ENCODE measurements around the gene BAZ2B.

BAZ2B gene

GRCh38 chr2:159600752-159601151 lies 15.6 kb downstream of the BAZ2B start:
- Histone ChIP-seq H3K9me3 (ENCODE audit: insufficient read depth, low read depth, low read length) (no peaks in the 10 kb centered on the region), H3K9ac (ENCODE audit: low read depth, low read length) (no peak overlapping the region), H3K27ac (ENCODE audit: low read depth, low read length) (no peak overlapping the region), H3K27me3 (ENCODE audit: insufficient read depth, low read length) (no peaks in the 10 kb centered on the region), H3K4me1 (ENCODE audit: insufficient read depth, low read length) (no peaks in the 10 kb centered on the region; the same call in 1 of the 2 replicates), H3K4me3 (ENCODE audit: low read length) (no peak overlapping the region), H3K36me3 (ENCODE audit: insufficient read depth, low read length) (no peaks in the 10 kb centered on the region; the same call in 1 of the 2 replicates)
- WGBS = 84% methylated on average over 3 of the region's 3 CpGs

GRCh38 chr2:159595410-159596046 lies 20.8 kb downstream of the BAZ2B start:
- H3K9me3 ChIP-seq (ENCODE audit: insufficient read depth, low read depth, low read length) = no peaks in the 10 kb centered on the region
- peaks cover 4% of the 10 kb centered on the region; the same call in 1 of the 2 replicates for H3K4me1 ChIP-seq (ENCODE audit: insufficient read depth, low read length)
- no peak overlapping the region for H3K4me3 ChIP-seq (ENCODE audit: low read length)
- H3K27me3 ChIP-seq (ENCODE audit: insufficient read depth, low read length) = no peaks in the 10 kb centered on the region
- WGBS = 97% methylated on average over 5 of the region's 6 CpGs
- H3K27ac ChIP-seq (ENCODE audit: low read depth, low read length) = no peak overlapping the region
- no peak overlapping the region for H3K9ac ChIP-seq (ENCODE audit: low read depth, low read length)
- no peaks in the 10 kb centered on the region for H3K36me3 ChIP-seq (ENCODE audit: insufficient read depth, low read length)

- peaks cover 4% of the 10 kb centered on the region; the same call in 1 of the 2 replicates for H3K4me1 ChIP-seq (ENCODE audit: insufficient read depth, low read length)
- H3K4me3 ChIP-seq (ENCODE audit: low read length) = no peak overlapping the region
- no peaks in the 10 kb centered on the region for H3K27me3 ChIP-seq (ENCODE audit: insufficient read depth, low read length)
- no peak overlapping the region for H3K27ac ChIP-seq (ENCODE audit: low read depth, low read length)
- WGBS = 95% methylated on average over 3 of the region's 4 CpGs
- H3K9ac ChIP-seq (ENCODE audit: low read depth, low read length) = no peak overlapping the region
- H3K36me3 ChIP-seq (ENCODE audit: insufficient read depth, low read length) = no peaks in the 10 kb centered on the region
- no peaks in the 10 kb centered on the region for H3K9me3 ChIP-seq (ENCODE audit: insufficient read depth, low read depth, low read length)
These were observed 23.9 kb downstream of the BAZ2B start for GRCh38 chr2:159592441-159592840.

- Histone ChIP-seq H3K36me3 (ENCODE audit: insufficient read depth, low read length) (no peaks in the 10 kb centered on the region), H3K4me1 (ENCODE audit: insufficient read depth, low read length) (peaks cover 4% of the 10 kb centered on the region; the same call in 1 of the 2 replicates), H3K27ac (ENCODE audit: low read depth, low read length) (no peak overlapping the region), H3K9me3 (ENCODE audit: insufficient read depth, low read depth, low read length) (no peaks in the 10 kb centered on the region), H3K27me3 (ENCODE audit: insufficient read depth, low read length) (no peaks in the 10 kb centered on the region), H3K4me3 (ENCODE audit: low read length) (no peak overlapping the region), H3K9ac (ENCODE audit: low read depth, low read length) (no peak overlapping the region)
These were observed 25.1 kb downstream of the BAZ2B start for GRCh38 chr2:159591221-159591620.

- no CpG with 5 or more reads among the region's 1 CpG for WGBS
- Histone ChIP-seq H3K4me1 (ENCODE audit: insufficient read depth, low read length) (peaks cover 4% of the 10 kb centered on the region; the same call in 1 of the 2 replicates), H3K27ac (ENCODE audit: low read depth, low read length) (no peak overlapping the region), H3K9ac (ENCODE audit: low read depth, low read length) (no peak overlapping the region), H3K9me3 (ENCODE audit: insufficient read depth, low read depth, low read length) (no peaks in the 10 kb centered on the region), H3K27me3 (ENCODE audit: insufficient read depth, low read length) (no peaks in the 10 kb centered on the region), H3K4me3 (ENCODE audit: low read length) (no peak overlapping the region), H3K36me3 (ENCODE audit: insufficient read depth, low read length) (no peaks in the 10 kb centered on the region)
These were observed 27.1 kb downstream of the BAZ2B start for GRCh38 chr2:159589286-159589685.

GRCh38 chr2:159586034-159586433 lies 30.3 kb downstream of the BAZ2B start:
- Histone ChIP-seq H3K4me3 (ENCODE audit: low read length) (no peak overlapping the region), H3K9ac (ENCODE audit: low read depth, low read length) (no peak overlapping the region), H3K4me1 (ENCODE audit: insufficient read depth, low read length) (no peaks in the 10 kb centered on the region), H3K27ac (ENCODE audit: low read depth, low read length) (no peak overlapping the region), H3K9me3 (ENCODE audit: insufficient read depth, low read depth, low read length) (no peaks in the 10 kb centered on the region), H3K36me3 (ENCODE audit: insufficient read depth, low read length) (peaks cover 6% of the 10 kb centered on the region; the same call in 1 of the 2 replicates), H3K27me3 (ENCODE audit: insufficient read depth, low read length) (no peaks in the 10 kb centered on the region)
- no CpG with 5 or more reads among the region's 3 CpGs for WGBS

- no peaks in the 10 kb centered on the region for H3K4me1 ChIP-seq (ENCODE audit: insufficient read depth, low read length)
- H3K36me3 ChIP-seq (ENCODE audit: insufficient read depth, low read length) = peaks cover 6% of the 10 kb centered on the region; the same call in 1 of the 2 replicates
- no peak overlapping the region for H3K9ac ChIP-seq (ENCODE audit: low read depth, low read length)
- H3K27ac ChIP-seq (ENCODE audit: low read depth, low read length) = no peak overlapping the region
- no peak overlapping the region for H3K4me3 ChIP-seq (ENCODE audit: low read length)
- H3K27me3 ChIP-seq (ENCODE audit: insufficient read depth, low read length) = no peaks in the 10 kb centered on the region
- H3K9me3 ChIP-seq (ENCODE audit: insufficient read depth, low read depth, low read length) = no peaks in the 10 kb centered on the region
These were observed 30.7 kb downstream of the BAZ2B start for GRCh38 chr2:159585622-159586021.

GRCh38 chr2:159584796-159585195 lies 31.6 kb downstream of the BAZ2B start:
- H3K36me3 ChIP-seq (ENCODE audit: insufficient read depth, low read length) = peaks cover 6% of the 10 kb centered on the region; the same call in 1 of the 2 replicates
- no peaks in the 10 kb centered on the region for H3K4me1 ChIP-seq (ENCODE audit: insufficient read depth, low read length)
- H3K4me3 ChIP-seq (ENCODE audit: low read length) = no peak overlapping the region
- H3K27ac ChIP-seq (ENCODE audit: low read depth, low read length) = no peak overlapping the region
- H3K27me3 ChIP-seq (ENCODE audit: insufficient read depth, low read length) = no peaks in the 10 kb centered on the region
- 93% methylated on average over 2 of the region's 2 CpGs for WGBS
- no peaks in the 10 kb centered on the region for H3K9me3 ChIP-seq (ENCODE audit: insufficient read depth, low read depth, low read length)
- H3K9ac ChIP-seq (ENCODE audit: low read depth, low read length) = no peak overlapping the region

GRCh38 chr2:159573846-159574606 lies 42.3 kb downstream of the BAZ2B start:
- H3K36me3 ChIP-seq (ENCODE audit: insufficient read depth, low read length) = peaks cover 11% of the 10 kb centered on the region; the same call in 1 of the 2 replicates
- H3K27me3 ChIP-seq (ENCODE audit: insufficient read depth, low read length) = no peaks in the 10 kb centered on the region
- WGBS = 64% methylated on average over 3 of the region's 3 CpGs
- H3K9ac ChIP-seq (ENCODE audit: low read depth, low read length) = no peak overlapping the region
- H3K4me3 ChIP-seq (ENCODE audit: low read length) = no peak overlapping the region
- H3K4me1 ChIP-seq (ENCODE audit: insufficient read depth, low read length) = peaks cover 10% of the 10 kb centered on the region; the same call in 1 of the 2 replicates
- H3K9me3 ChIP-seq (ENCODE audit: insufficient read depth, low read depth, low read length) = peaks cover 11% of the 10 kb centered on the region; the same call in 1 of the 2 replicates
- no peak overlapping the region for H3K27ac ChIP-seq (ENCODE audit: low read depth, low read length)

- H3K36me3 ChIP-seq (ENCODE audit: insufficient read depth, low read length) = peaks cover 11% of the 10 kb centered on the region; the same call in 1 of the 2 replicates
- H3K9me3 ChIP-seq (ENCODE audit: insufficient read depth, low read depth, low read length) = peaks cover 11% of the 10 kb centered on the region; the same call in 1 of the 2 replicates
- peaks cover 10% of the 10 kb centered on the region; the same call in 1 of the 2 replicates for H3K4me1 ChIP-seq (ENCODE audit: insufficient read depth, low read length)
- no peak overlapping the region for H3K4me3 ChIP-seq (ENCODE audit: low read length)
- no peak overlapping the region for H3K9ac ChIP-seq (ENCODE audit: low read depth, low read length)
- 93% methylated on average over 4 of the region's 4 CpGs for WGBS
- no peaks in the 10 kb centered on the region for H3K27me3 ChIP-seq (ENCODE audit: insufficient read depth, low read length)
- H3K27ac ChIP-seq (ENCODE audit: low read depth, low read length) = no peak overlapping the region
These were observed 43.1 kb downstream of the BAZ2B start for GRCh38 chr2:159573294-159573693.

GRCh38 chr2:159572459-159572858 lies 43.9 kb downstream of the BAZ2B start:
- no peak overlapping the region for H3K27ac ChIP-seq (ENCODE audit: low read depth, low read length)
- H3K4me3 ChIP-seq (ENCODE audit: low read length) = no peak overlapping the region
- no peak overlapping the region for H3K9ac ChIP-seq (ENCODE audit: low read depth, low read length)
- H3K27me3 ChIP-seq (ENCODE audit: insufficient read depth, low read length) = no peaks in the 10 kb centered on the region
- peaks cover 10% of the 10 kb centered on the region; the same call in 1 of the 2 replicates for H3K4me1 ChIP-seq (ENCODE audit: insufficient read depth, low read length)
- H3K36me3 ChIP-seq (ENCODE audit: insufficient read depth, low read length) = peaks cover 11% of the 10 kb centered on the region; the same call in 1 of the 2 replicates
- peaks cover 11% of the 10 kb centered on the region; the same call in 1 of the 2 replicates for H3K9me3 ChIP-seq (ENCODE audit: insufficient read depth, low read depth, low read length)
